Bronchial epithelial cell (primary cell): Measurements from ENCODE around the gene IQCH. TPM values are rescaled to one million over a fixed set of nuclear protein-coding genes. Genes with fewer than 3 reads are reported as not detected.

ENCODE experiments used
- DNase-seq: peaks from one replicate; pipeline ENCODE4 v3.0.0-alpha.2; 2010; ENCODE audit warnings: low read depth
- FAIRE-seq: peaks from 2 replicates; lab custom pipeline; 2011; peaks lifted over from hg19 to GRCh38; lab: Jason Lieb, UNC
- H3K27me3 ChIP-seq: 2 replicates; pipeline ENCODE4 v1.5.1; 2011; ENCODE audit warnings: low read length; ENCODE audit not compliant: control insufficient read depth, insufficient read depth
- H3K36me3 ChIP-seq: 2 replicates; pipeline ENCODE4 v1.5.1; 2011; ENCODE audit warnings: low read length; ENCODE audit not compliant: control insufficient read depth, insufficient read depth
- H3K4me3 ChIP-seq: 2 replicates; pipeline ENCODE4 v1.5.1; 2011; ENCODE audit warnings: mild to moderate bottlenecking, low read depth, low read length, control low read depth
- total RNA-seq: library from RNA; depleted of rRNA; stranded (reverse); fragments of >200 nt; gene quantifications from 2 replicates; pipeline ENCODE4 v1.2.1, GENCODE V29; 2014
- TF ChIP-seq, protein P1 (sequence below): IDR thresholded peaks from 2 replicates; pipeline ENCODE4 v1.5.1; 2011; ENCODE audit warnings: mild to moderate bottlenecking, moderate library complexity, low read length, control low read depth, inconsistent platforms; ENCODE audit not compliant: insufficient read depth, severe bottlenecking

The IQCH gene
- total RNA-seq, 1 donor from 2014 or later: 1.1 TPM

DNA sequence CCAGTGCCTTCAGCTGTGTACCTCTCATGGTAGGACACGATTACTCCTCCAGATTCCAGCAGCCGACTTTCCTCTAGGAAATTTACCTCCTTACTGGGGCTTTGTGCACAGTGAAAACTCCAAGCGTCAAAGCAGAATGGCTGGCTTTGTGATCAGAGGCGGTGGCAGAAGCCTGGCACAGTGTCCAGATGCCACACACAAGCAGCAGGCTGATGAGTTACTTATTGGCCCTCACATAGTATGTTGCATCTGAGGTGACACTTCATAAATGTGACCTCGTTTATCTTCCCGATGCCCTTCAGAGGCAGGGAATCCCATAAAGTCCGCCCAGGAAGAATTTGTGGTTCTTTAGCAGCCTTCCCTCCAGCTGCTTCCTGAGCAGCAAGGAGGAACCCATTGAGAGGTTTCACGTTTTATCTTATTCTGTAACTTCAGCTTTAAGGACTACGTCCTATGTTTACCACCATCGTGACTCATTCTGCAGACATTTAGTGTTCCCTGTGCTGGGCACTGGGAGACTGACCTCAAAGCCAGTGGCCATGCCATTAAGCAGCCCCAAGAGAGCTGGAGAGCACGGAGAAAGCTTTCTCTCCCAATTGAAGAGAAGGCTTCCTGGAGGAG lies 159.3 kb downstream of the IQCH start:
- TF ChIP-seq, protein P1, sequence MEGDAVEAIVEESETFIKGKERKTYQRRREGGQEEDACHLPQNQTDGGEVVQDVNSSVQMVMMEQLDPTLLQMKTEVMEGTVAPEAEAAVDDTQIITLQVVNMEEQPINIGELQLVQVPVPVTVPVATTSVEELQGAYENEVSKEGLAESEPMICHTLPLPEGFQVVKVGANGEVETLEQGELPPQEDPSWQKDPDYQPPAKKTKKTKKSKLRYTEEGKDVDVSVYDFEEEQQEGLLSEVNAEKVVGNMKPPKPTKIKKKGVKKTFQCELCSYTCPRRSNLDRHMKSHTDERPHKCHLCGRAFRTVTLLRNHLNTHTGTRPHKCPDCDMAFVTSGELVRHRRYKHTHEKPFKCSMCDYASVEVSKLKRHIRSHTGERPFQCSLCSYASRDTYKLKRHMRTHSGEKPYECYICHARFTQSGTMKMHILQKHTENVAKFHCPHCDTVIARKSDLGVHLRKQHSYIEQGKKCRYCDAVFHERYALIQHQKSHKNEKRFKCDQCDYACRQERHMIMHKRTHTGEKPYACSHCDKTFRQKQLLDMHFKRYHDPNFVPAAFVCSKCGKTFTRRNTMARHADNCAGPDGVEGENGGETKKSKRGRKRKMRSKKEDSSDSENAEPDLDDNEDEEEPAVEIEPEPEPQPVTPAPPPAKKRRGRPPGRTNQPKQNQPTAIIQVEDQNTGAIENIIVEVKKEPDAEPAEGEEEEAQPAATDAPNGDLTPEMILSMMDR: no peak
- Histone ChIP-seq H3K27me3 (no peaks in the 10 kb centered on the region), H3K4me3 (no peak overlapping the region), H3K36me3 (no peaks in the 10 kb centered on the region)
- FAIRE-seq (no peak), DNase-seq (peak; percentile 28)

DNA sequence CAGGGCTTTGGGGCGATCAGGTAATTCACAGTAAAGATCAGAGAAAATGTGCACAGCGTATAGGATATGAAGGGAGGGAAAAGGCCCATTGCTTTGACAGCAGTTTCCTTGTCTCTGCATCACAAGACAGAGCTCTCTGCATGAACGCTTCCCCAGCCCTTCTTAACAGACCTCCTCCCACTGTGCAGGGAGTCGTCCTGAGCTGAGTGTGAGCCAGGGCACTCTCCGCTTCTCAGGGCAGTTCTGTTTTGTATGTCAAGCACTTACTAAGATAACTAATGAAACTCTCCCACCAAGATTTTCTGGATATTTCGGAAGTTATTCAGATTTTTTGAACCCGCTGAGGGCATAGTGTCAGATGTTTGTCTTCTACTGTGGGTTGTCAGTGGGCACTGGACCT lies 160.6 kb downstream of the IQCH start:
- Histone ChIP-seq H3K4me3 (no peak overlapping the region), H3K36me3 (no peaks in the 10 kb centered on the region), H3K27me3 (no peaks in the 10 kb centered on the region)
- FAIRE-seq (peak; percentile 28), DNase-seq (no peak)
- TF ChIP-seq, protein P1: no peak

DNA sequence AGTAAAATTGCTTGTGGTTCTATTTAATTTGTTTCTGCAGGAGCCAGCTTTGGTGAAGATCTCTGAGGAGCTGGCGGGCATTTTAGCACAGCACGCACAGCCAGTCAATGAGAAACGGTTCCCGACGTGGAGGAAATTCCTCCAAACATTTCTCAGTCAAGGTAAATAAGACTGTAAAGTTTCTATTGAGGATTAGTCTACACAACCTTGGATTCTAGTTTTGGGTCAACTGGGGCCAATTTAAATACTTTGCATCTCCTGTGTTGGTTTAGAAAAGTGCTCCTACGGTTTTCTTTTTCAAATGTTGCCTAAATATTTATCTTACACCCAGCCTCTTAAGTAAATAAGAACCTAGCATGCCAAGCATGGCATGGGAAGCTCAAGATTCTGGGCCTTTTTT lies 162.3 kb downstream of the IQCH start:
- no peaks in the 10 kb centered on the region for H3K36me3 ChIP-seq
- no peak for FAIRE-seq
- TF ChIP-seq, protein P1: no peak

DNA sequence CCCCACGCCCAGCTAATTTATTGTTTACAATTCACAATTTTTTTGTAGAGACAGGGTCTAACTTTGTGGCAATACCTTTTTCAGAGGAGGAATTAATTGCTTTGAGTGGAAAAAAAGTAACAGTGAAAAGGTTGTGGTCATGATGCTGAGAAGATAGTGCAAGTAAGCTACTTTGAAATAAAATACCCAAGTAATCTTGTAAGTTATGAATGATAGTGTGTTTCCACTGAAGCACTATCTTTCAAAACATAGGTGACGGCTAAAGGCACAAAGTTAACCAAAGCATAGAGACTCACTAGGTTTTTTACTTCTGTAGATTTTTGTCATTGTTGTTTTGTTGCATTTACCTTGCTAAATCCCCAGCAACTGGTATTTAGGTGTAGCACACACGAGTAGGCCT lies 165.1 kb downstream of the IQCH start:
- TF ChIP-seq, protein P1: no peak
- DNase-seq: no peak
- H3K4me3 ChIP-seq: no peak overlapping the region
- FAIRE-seq: no peak
- H3K27me3 ChIP-seq: no peaks in the 10 kb centered on the region
- H3K36me3 ChIP-seq: no peaks in the 10 kb centered on the region

More for the DNA sequence above, 162.3 kb downstream of the IQCH start:
- no peak for DNase-seq
- no peak overlapping the region for H3K4me3 ChIP-seq
- no peaks in the 10 kb centered on the region for H3K27me3 ChIP-seq

DNA sequence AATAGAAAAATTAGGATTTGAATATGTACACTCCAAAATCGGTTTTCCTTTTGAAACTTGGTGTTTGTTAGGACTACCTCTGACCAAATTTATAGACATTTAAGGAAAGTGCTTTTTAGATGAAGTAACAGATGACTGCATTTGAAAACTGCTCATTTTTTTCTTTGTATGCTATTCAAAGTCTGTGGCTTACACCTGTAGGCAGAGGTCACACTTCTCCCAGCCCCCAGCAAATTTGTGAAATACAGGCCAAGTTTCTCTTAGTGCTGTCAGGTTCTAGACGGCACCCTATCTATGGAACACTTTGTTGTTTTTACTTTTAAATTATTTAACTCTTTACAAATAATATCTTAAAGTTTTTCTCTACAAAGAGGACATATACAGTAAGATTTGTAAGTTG lies 165.6 kb downstream of the IQCH start:
- DNase-seq (no peak), FAIRE-seq (no peak)
- no peak overlapping the region for H3K4me3 ChIP-seq
- H3K36me3 ChIP-seq: no peaks in the 10 kb centered on the region
- TF ChIP-seq, protein P1: no peak
- H3K27me3 ChIP-seq: no peaks in the 10 kb centered on the region

DNA sequence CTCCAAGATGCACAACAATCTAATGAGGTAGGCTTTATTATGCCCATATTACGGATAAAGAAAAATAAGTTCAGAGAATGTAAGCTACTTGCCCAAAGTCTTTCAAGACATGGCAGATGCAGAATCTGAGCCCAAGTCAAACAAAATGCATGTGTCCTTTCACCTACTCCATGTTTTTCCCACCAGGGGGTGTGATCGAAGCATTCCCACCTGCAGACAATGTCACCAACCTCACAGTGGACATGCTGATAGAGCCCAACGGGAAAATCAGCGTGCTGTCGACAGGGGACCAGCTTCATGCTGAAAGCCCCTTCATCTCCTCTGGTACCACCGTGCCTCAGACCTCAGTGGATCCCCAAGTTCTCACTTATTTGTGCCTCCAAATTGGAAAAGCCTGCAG lies 166.5 kb downstream of the IQCH start:
- TF ChIP-seq, protein P1: no peak
- H3K27me3 ChIP-seq: no peaks in the 10 kb centered on the region
- no peaks in the 10 kb centered on the region for H3K36me3 ChIP-seq
- DNase-seq: no peak
- no peak overlapping the region for H3K4me3 ChIP-seq
- FAIRE-seq: no peak
